Measurements from ENCODE around the gene VSIG4. TPM values are rescaled to one million over a fixed set of nuclear protein-coding genes. Genes with fewer than 3 reads are reported as not detected.

The VSIG4 gene
- total and polyA plus RNA-seq, 2 experiments from 2014 or later = not detected

- Histone ChIP-seq H3K9me3 (ENCODE audit: low read depth) (no peaks in the 10 kb centered on the region), H3K36me3 (ENCODE audit: low read depth) (no peaks in the 10 kb centered on the region), H3F3A (ENCODE audit: insufficient read depth) (no peaks in the 10 kb centered on the region), H4K20me1 (ENCODE audit: insufficient read depth) (no peaks in the 10 kb centered on the region), H3K4me2 (ENCODE audit: unreplicated experiment) (no peak overlapping the region), H3K27me3 (replicated peaks; ENCODE audit: insufficient read depth) (no peaks in the 10 kb centered on the region), H3K9me2 (ENCODE audit: insufficient read depth) (no peaks in the 10 kb centered on the region), H3K4me1 (ENCODE audit: insufficient read depth) (no peaks in the 10 kb centered on the region), H3K27ac (no peak overlapping the region), H3K9ac (no peak overlapping the region), H3K4me3 (no peak overlapping the region), H3K79me2 (ENCODE audit: insufficient read depth) (no peaks in the 10 kb centered on the region), H2AFZ (no peak overlapping the region)
- WGBS, 2 experiments (ENCODE audit: low coverage in 1 of 2, low lambda C conversion rate in 2 of 2, missing lambda C conversion rate in 2 of 2) = 91 to 92% methylated on average over 3 of the region's 3 CpGs
- TF ChIP-seq EZH2phosphoT487 (IDR thresholded peaks at IDR 0.05; ENCODE audit: insufficient read depth, low read depth) (no peak), EZH2 (IDR thresholded peaks at IDR 0.05; ENCODE audit: insufficient read depth, poor library complexity, severe bottlenecking) (no peak)
- in situ Hi-C loops (cut with MboI) = loop anchor here (25.0 kb wide), 1 partner anchor 694 kb away; no protein-coding TSS in a partner anchor
- no peak for DNase-seq
Measured at GRCh38 chrX:66043584-66043983, 3.7 kb upstream of the VSIG4 start.

DNA sequence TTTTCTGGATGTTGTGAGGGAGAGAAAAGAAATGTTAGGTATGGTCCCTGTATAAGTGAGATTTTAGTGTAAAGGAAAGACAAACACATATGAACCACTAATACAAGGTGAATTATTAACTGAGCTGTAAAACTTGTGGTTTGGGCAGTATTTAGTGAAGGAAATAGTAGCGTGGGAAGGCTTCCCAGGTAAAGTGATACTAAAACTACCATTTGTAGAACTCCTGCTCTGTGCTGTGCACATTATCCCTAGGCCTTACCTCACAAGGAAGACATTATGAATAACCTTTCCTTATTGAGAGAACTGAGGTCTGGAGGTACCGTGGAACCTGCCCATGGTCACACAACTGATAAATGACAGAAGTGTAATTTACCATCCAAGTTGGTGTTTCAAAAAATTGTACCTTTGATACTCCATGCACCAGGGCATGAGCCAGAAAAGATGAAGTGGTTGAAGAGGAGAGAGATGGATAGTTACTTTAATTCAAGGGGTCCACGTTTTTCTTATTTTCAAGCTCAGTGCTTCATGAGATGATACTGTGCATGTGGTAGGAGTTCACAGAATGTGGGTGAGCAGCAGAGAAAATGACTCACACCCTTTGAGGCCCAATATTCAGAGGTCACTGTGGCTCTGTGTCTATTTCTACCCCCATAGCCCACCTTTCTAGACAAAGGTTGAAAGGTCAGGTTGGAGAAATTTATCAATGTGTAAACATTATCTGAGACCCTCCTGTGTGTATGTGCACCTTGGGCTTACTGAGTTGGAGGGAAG lies 2.6 kb upstream of the VSIG4 start:
- in situ Hi-C loops (cut with MboI) = loop anchor here (25.0 kb wide), 1 partner anchor 695 kb away; no protein-coding TSS in a partner anchor
- H3K79me2 ChIP-seq (ENCODE audit: insufficient read depth) = no peaks in the 10 kb centered on the region
- no peak for DNase-seq
- TF ChIP-seq EZH2 (IDR thresholded peaks at IDR 0.05; ENCODE audit: insufficient read depth, poor library complexity, severe bottlenecking) = no peak
- TF ChIP-seq EZH2phosphoT487 (IDR thresholded peaks at IDR 0.05; ENCODE audit: insufficient read depth, low read depth) = no peak
- no peak overlapping the region for H3K4me2 ChIP-seq (ENCODE audit: unreplicated experiment)
- no peaks in the 10 kb centered on the region for H3K27me3 ChIP-seq (replicated peaks; ENCODE audit: insufficient read depth)
- H4K20me1 ChIP-seq (ENCODE audit: insufficient read depth) = no peaks in the 10 kb centered on the region
- no peaks in the 10 kb centered on the region for H3K9me3 ChIP-seq (ENCODE audit: low read depth)
- 31 to 47% methylated on average over 3 of the region's 3 CpGs for WGBS, 2 experiments (ENCODE audit: low coverage in 1 of 2, low lambda C conversion rate in 2 of 2, missing lambda C conversion rate in 2 of 2)
- H3K27ac ChIP-seq = no peak overlapping the region
- no peaks in the 10 kb centered on the region for H3F3A ChIP-seq (ENCODE audit: insufficient read depth)
- H3K9ac ChIP-seq = no peak overlapping the region
- no peaks in the 10 kb centered on the region for H3K36me3 ChIP-seq (ENCODE audit: low read depth)
- H3K4me1 ChIP-seq (ENCODE audit: insufficient read depth) = no peaks in the 10 kb centered on the region
- H3K4me3 ChIP-seq = no peak overlapping the region
- no peaks in the 10 kb centered on the region for H3K9me2 ChIP-seq (ENCODE audit: insufficient read depth)
- no peak overlapping the region for H2AFZ ChIP-seq

- Histone ChIP-seq H3K9me2 (ENCODE audit: insufficient read depth) (no peaks in the 10 kb centered on the region), H3F3A (ENCODE audit: insufficient read depth) (no peaks in the 10 kb centered on the region), H3K9ac (no peak overlapping the region), H3K79me2 (ENCODE audit: insufficient read depth) (no peaks in the 10 kb centered on the region), H2AFZ (no peak overlapping the region), H3K4me2 (ENCODE audit: unreplicated experiment) (no peak overlapping the region), H3K9me3 (ENCODE audit: low read depth) (no peaks in the 10 kb centered on the region), H3K27ac (no peak overlapping the region), H3K4me3 (no peak overlapping the region), H3K27me3 (replicated peaks; ENCODE audit: insufficient read depth) (no peaks in the 10 kb centered on the region), H4K20me1 (ENCODE audit: insufficient read depth) (no peaks in the 10 kb centered on the region), H3K4me1 (ENCODE audit: insufficient read depth) (no peaks in the 10 kb centered on the region), H3K36me3 (ENCODE audit: low read depth) (no peaks in the 10 kb centered on the region)
- 75 to 81% methylated on average over 1 of the region's 1 CpG for WGBS, 2 experiments (ENCODE audit: low coverage in 1 of 2, low lambda C conversion rate in 2 of 2, missing lambda C conversion rate in 2 of 2)
- no peak for DNase-seq
- no peak for TF ChIP-seq EZH2phosphoT487 (IDR thresholded peaks at IDR 0.05; ENCODE audit: insufficient read depth, low read depth)
- no peak for TF ChIP-seq EZH2 (IDR thresholded peaks at IDR 0.05; ENCODE audit: insufficient read depth, poor library complexity, severe bottlenecking)
- in situ Hi-C loops (cut with MboI) = loop anchor here (25.0 kb wide), 1 partner anchor 699 kb away; no protein-coding TSS in a partner anchor
Measured at GRCh38 chrX:66038115-66038514, 1.8 kb downstream of the VSIG4 start.

GRCh38 chrX:66036231-66036630 lies 3.6 kb downstream of the VSIG4 start:
- Histone ChIP-seq H3K27me3 (replicated peaks; ENCODE audit: insufficient read depth) (no peaks in the 10 kb centered on the region), H3K27ac (no peak overlapping the region), H3K9me3 (ENCODE audit: low read depth) (no peaks in the 10 kb centered on the region), H3K9me2 (ENCODE audit: insufficient read depth) (no peaks in the 10 kb centered on the region), H3F3A (ENCODE audit: insufficient read depth) (no peaks in the 10 kb centered on the region), H3K4me3 (no peak overlapping the region), H3K4me2 (ENCODE audit: unreplicated experiment) (no peak overlapping the region), H3K4me1 (ENCODE audit: insufficient read depth) (no peaks in the 10 kb centered on the region), H4K20me1 (ENCODE audit: insufficient read depth) (no peaks in the 10 kb centered on the region), H3K36me3 (ENCODE audit: low read depth) (no peaks in the 10 kb centered on the region), H3K79me2 (ENCODE audit: insufficient read depth) (no peaks in the 10 kb centered on the region), H3K9ac (no peak overlapping the region), H2AFZ (no peak overlapping the region)
- in situ Hi-C loops (cut with MboI) = loop anchor here (25.0 kb wide), 1 partner anchor 701 kb away; no protein-coding TSS in a partner anchor
- TF ChIP-seq EZH2phosphoT487 (IDR thresholded peaks at IDR 0.05; ENCODE audit: insufficient read depth, low read depth) (no peak), EZH2 (IDR thresholded peaks at IDR 0.05; ENCODE audit: insufficient read depth, poor library complexity, severe bottlenecking) (no peak)
- WGBS, 2 experiments (ENCODE audit: low coverage in 1 of 2, low lambda C conversion rate in 2 of 2, missing lambda C conversion rate in 2 of 2) = 92 to 100% methylated on average over 1 of the region's 1 CpG
- DNase-seq = no peak

Data from GM23248 (cell line).